ENCODE measurements around the gene CGB5.

DNA sequence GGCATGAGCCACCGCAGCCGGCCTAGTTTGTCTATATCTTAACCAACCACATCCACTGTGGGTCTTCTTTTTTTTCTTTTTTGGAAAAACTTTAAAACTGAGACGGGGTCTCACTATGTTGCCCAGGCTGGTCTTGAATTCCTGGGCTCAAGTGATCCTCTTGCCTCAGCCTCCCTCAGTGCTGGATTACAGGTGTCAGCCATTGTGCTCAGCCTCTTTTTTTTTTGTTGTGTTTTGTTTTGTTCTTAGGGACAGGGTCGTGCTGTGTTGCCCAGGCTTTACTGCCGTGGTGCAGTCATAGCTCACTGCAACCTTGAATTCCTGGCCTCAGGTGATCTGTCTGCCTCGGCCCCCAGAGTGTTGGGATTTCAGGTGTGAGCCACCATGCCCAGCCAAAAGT, 49.0 kb downstream of the CGB5 start:
- TF ChIP-seq, protein P1, sequence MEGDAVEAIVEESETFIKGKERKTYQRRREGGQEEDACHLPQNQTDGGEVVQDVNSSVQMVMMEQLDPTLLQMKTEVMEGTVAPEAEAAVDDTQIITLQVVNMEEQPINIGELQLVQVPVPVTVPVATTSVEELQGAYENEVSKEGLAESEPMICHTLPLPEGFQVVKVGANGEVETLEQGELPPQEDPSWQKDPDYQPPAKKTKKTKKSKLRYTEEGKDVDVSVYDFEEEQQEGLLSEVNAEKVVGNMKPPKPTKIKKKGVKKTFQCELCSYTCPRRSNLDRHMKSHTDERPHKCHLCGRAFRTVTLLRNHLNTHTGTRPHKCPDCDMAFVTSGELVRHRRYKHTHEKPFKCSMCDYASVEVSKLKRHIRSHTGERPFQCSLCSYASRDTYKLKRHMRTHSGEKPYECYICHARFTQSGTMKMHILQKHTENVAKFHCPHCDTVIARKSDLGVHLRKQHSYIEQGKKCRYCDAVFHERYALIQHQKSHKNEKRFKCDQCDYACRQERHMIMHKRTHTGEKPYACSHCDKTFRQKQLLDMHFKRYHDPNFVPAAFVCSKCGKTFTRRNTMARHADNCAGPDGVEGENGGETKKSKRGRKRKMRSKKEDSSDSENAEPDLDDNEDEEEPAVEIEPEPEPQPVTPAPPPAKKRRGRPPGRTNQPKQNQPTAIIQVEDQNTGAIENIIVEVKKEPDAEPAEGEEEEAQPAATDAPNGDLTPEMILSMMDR (conservative IDR thresholded peaks at IDR 0.05; ENCODE audit: low read depth, low read length), result no peak
- TF ChIP-seq EZH2phosphoT487 (IDR thresholded peaks at IDR 0.05; ENCODE audit: borderline replicate concordance, low read length), result no peak
- no peak for TF ChIP-seq EZH2 (IDR thresholded peaks at IDR 0.05; ENCODE audit: low read length, unreplicated experiment)

Measured in PC-3 (cell line).